Cardiac septum (tissue), 1 donor: ENCODE data around the gene GPRC5C. TPM values are rescaled to one million over a fixed set of nuclear protein-coding genes. Genes with fewer than 3 reads are reported as not detected.

Source experiments
- DNase-seq: peaks from one replicate; pipeline ENCODE4 v3.0.0-alpha.2; 2020; ENCODE audit warnings: low spot score
- intact Hi-C: fragments of 100-400 bp; cut with DNase I; formaldehyde crosslinking; loops from one replicate; pipeline ENCODE4 v1.14.0; 2022
- total RNA-seq: library from RNA; stranded (reverse); fragmentation: NEBNext Ultra II Directional; extraction: Animal tissue kit (Norgen Biotek cat#: 25700); gene quantifications from one replicate; pipeline ENCODE4 v1.2.1, GENCODE V29; 2021
- donor health status: DM: no; HTN: no; CAD: no.

The GPRC5C gene
- total RNA-seq, 1 donor from 2014 or later = 31.7 TPM

DNA sequence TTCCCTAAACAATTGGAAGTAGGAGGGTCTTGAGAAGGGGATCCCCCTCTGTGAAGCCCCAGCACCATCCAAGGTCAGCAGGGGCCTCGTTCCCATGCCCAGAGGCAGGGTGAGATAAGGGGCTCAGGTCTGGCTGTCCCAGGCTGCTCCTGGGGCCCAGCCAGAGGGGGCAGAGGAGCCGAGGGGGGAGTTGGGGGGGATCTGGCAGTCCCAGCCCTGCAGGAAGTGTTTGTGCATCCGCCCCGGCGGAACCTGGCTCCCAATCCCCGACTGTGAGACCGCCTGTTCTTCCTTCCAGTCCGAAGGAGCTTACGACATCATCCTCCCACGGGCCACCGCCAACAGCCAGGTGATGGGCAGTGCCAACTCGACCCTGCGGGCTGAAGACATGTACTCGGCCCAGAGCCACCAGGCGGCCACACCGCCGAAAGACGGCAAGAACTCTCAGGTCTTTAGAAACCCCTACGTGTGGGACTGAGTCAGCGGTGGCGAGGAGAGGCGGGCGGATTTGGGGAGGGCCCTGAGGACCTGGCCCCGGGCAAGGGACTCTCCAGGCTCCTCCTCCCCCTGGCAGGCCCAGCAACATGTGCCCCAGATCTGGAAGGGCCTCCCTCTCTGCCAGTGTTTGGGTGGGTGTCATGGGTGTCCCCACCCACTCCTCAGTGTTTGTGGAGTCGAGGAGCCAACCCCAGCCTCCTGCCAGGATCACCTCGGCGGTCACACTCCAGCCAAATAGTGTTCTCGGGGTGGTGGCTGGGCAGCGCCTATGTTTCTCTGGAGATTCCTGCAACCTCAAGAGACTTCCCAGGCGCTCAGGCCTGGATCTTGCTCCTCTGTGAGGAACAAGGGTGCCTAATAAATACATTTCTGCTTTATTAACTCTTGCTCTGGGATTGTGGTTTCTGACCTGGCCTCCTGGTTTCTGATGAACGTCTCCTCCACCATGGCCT, 14.9 kb downstream of the GPRC5C start:
- intact Hi-C loops = no loop called here
- DNase-seq = peak; percentile 82

DNA sequence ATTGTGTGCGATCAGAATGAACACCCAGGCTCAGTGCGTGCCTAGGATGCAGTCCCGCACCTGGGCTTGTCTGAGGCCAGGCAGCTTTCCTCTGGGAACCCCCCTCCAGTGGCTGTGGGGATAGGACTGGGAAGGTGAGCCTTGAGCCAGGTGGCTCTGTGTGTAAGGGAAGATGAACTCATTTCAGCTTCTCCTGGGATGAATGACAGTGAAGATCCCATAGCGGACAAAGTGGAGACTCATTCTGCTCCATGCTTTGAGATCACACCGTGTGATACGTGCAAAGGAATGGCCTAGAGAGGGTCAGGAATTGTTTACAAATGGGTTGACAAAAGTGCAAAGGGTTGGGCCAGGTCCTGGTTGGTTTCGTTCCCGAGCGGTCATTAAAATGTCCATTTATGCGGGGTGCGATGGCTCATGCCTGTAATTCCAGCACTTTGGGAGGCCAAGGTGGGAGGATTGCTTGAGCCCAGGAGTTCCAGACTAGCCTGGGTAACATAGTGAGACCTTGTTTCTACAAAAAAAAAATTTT, 15.8 kb downstream of the GPRC5C start:
- intact Hi-C loops = no loop called here
- DNase-seq = no peak

DNA sequence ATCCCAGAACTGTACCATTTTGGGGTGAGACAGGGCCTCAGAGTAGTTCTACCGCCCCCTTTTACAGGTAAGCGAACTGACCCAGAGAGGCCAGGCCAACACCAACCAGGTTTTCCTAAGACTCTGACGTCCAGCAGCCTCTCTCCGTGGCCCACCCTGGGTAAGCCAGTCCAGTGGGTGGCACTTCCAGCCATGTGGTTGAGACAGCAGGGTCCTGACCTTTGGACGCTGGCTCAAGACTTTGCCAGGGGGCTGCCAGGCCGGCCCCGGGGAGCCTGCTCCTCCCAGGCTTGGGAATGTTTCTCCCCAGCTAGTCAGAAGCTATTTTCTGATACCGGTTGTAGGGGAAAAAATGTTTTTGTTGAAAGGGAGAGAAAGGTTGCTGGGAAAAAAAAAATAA, 16.9 kb downstream of the GPRC5C start:
- DNase-seq = no peak
- intact Hi-C loops = no loop called here

DNA sequence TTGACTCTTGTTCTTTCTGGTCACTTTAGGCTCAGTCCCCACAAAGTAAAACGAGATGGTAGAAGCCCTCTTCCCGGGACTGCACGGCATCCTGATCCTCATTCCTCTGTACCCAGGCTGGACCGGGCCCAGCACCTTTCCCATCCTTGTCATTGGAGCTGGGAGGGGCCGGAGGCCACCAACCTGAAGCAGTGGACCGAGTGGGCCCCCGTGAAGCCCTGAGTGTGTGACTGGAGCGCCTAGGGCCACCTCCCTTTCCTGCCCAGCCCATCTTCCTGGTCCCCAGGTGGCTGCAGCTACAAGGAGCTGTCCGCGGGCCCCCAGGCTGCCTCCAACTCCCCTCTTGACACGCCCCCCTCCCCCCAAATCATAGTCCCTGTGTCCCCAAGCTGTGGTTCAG, 17.4 kb downstream of the GPRC5C start:
- intact Hi-C loops = no loop called here

DNA sequence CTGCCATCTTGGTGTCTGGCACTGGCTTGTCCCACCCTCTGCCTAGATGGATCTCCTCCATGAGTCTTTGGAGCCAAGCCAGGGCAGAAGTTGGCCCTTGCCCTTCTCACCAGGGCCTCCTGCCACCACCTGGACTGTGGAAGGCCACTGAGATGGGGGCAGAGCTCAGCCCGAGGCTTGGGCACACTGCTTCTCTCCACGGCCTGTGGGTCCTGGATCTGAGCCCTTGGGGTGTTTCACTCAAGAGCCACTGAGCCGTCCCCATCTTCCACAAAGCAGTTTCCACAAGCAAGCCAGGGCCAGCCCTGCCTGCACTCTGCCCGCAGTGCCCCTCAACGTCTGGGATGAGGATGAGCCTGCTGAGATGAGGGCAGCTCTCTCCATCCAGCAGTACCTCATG, 17.9 kb downstream of the GPRC5C start:
- no peak for DNase-seq
- intact Hi-C loops = loop anchor here (10.0 kb wide), 1 partner anchor 145 kb away; no protein-coding TSS in a partner anchor

More for the DNA sequence above, 17.4 kb downstream of the GPRC5C start:
- no peak for DNase-seq

DNA sequence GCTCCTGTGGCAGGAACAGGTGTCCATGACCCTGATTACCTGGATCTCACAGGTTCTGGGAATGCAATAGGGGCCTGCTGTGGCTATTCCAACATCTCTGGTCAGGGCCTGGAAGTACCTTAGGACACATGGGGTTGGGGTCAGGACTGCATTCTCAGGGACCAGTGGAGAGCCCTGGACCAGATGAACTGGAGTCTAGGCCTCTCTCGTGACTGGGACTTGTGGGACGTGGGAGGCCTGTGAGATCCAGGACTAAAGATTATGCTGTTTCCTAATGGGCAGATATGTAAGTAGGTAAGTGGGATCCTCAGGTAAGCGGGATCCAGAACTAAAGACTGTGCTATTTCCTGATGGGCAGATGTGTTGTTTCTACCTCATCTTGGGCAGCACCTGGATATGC, 18.3 kb downstream of the GPRC5C start:
- DNase-seq = no peak
- intact Hi-C loops = loop anchor here (10.0 kb wide), 1 partner anchor 145 kb away; no protein-coding TSS in a partner anchor

DNA sequence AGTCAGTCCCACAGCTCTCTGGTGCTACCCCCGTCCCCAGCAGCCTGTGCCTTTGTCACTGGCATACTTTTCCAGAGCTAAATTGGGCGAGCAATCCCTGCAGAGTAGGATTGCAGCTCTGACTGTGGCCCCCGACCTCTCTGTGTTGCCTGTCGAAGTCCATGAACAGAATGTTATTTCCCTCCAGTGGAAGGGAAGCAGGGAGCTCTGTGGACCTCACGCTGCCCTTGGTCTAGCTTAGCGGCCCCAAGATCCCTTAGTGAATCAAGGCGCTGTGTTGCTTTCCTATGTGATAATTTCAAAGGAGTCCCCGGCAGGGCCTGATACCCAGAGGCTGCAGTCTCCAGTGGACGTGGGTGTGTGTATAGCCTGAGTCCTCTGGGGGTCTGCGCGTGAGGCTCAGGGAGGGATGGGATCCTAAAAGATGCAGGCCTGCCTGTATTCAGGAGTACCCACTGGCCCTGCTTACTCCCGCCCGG, 19.1 kb downstream of the GPRC5C start:
- no peak for DNase-seq
- intact Hi-C loops = loop anchor here (10.0 kb wide), 1 partner anchor 146 kb away; no protein-coding TSS in a partner anchor

DNA sequence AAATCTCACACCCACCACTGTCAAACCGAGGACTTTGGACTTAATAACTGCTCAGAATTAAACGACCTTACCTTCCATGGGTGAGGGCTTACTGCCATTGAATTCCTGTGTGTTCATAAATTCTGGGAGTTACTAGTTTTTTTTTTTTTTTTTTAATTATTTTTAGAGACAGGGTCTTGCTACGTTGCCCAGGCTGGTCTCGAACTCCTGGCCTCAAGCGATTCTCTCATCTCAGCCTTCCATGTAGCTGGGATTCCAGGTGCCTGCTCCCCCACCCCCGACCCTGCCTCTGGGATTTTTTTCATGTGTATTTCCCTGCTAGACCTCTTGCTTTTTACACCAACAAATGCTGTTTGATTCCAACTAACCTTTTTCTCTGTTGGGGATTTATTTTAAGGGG, 19.7 kb downstream of the GPRC5C start:
- intact Hi-C loops = loop anchor here (10.0 kb wide), 1 partner anchor 147 kb away; no protein-coding TSS in a partner anchor
- no peak for DNase-seq

DNA sequence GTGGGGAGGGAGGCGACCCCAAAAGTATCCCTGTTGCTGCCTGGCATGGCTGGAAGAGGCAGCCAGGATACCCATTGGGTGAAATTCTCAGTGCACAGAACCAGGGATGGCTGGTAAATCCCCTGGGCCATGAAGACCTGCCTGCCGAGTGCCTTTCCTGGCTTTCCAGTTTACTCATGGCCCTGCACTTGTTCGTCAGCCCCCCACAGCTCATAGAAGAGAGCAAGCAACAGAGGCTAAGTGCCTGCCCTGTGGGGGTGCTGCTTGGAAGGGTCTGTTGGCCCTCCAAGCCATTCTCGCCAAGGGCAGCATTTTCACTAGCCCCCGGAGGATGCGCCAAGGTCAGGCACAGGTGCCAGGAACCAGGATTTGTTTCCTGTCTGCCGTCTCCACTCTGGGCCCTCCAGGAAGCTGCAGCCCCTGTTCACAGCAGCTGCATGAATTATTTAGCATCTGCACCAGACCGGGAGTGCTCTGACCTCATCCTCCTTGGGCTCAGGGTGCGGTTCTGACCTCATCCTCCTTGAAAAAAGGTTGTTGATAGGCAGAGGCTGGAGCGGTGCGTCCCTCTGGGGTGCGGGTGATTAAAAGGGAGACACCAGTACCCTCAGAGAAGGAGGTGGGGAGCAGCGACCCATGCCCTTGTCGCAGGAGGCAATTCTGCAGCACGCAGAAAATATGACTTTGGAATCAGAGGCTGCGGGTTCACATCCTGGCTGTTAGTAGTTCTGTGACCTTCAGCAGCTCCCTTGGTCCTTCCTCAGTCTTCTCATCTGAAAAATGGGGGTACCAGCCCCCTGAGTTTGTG, 20.3 kb downstream of the GPRC5C start:
- intact Hi-C loops = loop anchor here (10.0 kb wide), 1 partner anchor 147 kb away; no protein-coding TSS in a partner anchor
- no peak for DNase-seq

DNA sequence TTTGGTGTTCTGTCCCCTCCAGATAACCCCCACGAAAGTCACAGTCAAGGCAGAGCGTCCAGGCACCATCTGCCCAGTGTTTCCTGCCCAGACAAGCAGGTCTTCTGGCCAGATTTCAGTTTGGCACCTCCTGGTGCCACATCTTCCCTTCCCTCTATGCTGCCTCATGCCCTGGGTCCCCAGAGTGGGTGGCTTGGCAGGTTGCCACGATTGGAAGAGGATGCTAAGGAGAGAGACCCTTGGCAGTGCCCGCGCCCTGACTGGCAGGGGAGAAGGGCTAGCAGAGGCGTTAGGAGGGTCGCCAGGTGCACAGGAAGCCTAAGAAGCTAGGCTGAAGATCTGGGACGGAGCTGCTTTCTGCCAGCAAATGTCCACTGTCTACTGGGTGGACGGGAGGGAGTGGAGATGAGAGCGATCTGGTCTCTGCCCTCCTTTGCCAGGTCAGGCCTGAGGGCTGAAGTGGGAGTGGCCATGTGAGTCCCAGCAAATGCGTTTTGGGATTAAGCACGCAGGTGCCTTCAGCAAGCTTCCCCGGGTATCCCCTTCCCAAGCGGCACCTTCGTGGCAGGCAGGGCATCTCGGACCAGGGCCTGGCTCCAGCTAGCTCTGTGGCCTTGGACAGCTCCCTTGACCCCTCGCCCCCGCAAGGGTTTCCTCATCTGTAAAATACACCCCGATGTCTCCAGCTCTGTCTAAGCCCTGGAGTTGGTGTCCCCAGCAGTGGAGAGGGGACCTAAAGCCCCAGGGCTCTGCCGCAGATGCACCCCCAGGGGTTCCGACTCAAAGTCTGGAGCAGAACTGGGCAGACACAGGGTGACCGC, 21.2 kb downstream of the GPRC5C start:
- no peak for DNase-seq
- intact Hi-C loops = loop anchor here (10.0 kb wide), 1 partner anchor 148 kb away; no protein-coding TSS in a partner anchor

DNA sequence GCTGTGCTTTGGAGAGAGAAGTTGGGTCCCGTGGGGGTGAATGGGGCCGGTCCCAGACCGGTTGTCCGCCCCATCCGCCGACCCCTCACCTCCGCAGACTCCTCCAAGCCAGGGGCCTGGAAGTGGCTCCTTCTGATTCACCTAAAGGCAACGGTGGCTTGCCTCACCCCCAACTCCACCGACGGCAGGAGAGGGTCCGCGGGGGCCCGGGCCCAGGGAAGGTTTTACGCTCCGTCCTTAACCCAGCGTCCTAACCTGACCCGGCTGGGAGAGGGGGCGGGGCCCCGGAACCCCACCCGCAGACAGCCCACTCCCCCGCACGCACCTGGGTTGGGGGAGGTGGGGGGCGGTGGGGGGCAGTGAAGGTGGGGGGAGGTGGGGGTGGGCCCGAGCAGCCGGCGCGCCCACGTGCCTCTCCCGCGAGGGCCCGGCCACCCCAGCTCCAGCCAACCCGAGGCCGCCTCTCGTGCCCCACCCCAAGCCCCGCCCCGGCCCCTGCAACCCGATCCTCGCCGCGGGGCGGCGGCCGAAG, 21.8 kb downstream of the GPRC5C start:
- intact Hi-C loops = loop anchor here (2.0 to 10.0 kb wide), 2 partner anchors 23 to 149 kb away; no protein-coding TSS in a partner anchor

DNA sequence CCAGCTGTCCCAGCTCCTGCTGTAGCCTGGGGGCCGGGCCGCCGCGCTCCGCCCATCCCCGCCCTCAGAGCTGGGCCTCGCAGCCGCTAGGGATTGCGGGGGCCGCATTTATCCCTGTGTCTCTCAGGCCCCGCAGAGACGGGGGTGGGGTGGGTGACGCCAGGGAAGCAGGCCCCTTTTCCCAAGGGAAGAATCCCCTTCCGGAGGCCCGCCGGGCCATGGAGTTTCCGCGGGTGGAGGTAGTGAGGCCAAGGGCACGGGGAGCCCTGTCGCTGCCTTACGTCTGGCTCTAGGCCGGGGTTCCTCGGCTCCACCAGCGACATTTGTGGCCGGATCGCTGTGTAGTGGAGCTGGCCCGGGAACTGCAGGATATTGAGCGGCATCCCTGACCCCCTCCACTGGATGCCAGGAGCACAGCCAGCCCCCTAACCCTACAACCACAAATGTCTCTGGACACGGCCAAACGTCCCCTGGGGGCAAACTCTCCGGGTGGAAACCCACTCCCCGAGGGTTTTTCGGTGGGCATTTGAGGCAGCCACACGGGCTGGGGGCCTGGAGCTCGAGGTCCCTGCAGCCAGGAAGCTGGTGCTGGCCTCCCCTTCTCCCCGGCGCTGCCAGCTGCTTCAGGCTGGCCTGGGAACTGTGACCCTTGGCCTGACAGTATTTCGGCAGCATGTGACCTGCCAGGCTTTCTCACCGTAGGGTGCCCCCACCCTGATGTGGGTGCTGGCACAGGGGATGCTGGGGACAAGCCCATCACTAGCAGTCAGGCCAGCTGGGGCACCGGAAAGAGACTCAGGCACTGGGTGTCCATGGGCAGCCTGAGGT, 22.5 kb downstream of the GPRC5C start:
- intact Hi-C loops = loop anchor here (2.0 to 10.0 kb wide), 2 partner anchors 24 to 150 kb away; no protein-coding TSS in a partner anchor
- DNase-seq = peak; percentile 96

More for the DNA sequence above, 21.8 kb downstream of the GPRC5C start:
- no peak for DNase-seq

DNA sequence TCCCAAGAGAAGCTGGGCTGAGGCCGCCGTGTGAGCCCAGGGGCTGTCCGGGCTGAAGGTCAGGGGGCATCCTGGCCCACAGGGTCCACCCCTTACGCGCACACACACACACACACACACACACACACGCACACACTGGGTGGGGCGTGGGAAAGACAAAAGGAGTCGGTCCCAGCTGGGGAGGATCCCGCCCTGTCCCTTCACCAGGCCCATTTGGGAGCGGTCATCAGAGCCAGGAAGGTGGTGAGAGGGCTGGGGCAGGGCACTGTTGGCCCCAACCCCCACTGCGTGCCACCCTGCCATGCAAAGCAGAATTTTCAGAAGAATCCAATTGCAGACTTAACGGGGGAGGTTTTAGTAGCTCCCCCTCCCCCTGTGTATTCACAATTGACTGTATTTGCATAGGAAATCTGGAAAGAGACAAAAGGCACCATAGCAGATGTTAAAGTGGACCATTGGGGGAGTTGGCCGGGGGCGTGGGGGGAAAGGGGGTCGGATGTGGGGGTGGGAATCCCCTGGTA, 23.2 kb downstream of the GPRC5C start:
- intact Hi-C loops = loop anchor here (2.0 to 10.0 kb wide), 2 partner anchors 24 to 150 kb away; no protein-coding TSS in a partner anchor
- no peak for DNase-seq

DNA sequence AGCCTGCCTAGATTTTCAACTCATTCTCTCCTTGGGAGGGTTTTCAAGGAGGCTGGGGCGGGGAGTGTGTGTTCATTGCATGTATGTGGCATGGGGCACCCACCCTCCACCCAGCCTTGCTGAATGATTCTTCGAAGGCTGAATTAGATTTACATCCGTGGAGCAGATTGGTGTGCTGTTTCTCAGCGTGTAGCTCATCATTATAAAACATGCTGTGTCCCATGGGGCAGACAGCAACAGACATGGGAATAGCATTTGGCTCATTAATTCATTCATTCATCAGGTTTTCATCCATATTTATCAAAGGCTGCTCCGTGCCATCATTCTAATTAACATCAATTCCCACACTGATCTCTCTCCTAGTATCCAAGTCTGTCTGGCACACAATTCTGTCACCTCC, 23.9 kb downstream of the GPRC5C start:
- intact Hi-C loops = loop anchor here (2.0 to 10.0 kb wide), 2 partner anchors 25 to 151 kb away; no protein-coding TSS in a partner anchor
- DNase-seq = no peak

DNA sequence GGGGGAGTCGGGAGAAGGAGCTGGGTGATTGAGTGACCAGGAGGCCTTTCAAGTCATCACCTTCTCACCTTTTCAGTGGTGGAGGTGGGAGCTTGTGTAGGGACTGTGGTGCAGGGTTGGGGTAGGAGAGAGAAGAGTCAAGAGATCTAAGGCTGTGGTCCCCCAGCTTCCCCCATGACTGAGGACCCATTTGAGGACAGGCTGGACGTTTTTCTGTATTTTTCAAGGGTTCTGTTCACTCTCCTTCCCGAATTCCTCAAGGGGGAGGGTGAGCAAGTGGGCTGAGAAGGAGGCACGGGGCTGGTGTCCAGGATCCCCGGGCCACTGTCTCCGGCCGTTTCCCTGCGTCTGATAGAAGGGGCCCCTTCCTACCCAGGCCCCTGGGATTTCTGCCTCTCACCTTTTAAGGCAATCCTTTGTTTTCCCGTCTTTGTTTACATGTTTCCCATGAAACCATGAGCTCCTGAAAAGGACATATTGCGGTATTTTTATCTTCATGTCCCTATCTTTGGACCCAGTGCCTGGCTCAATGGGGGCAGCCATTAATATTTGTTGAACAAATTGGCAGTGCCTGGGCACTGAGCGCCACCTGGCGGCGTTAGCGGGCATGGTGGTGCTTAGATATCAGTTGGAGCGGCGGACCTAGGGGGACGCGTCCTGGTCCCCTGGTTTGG, 25.4 kb downstream of the GPRC5C start:
- peak; percentile 90 for DNase-seq
- intact Hi-C loops = loop anchor here (1.0 to 10.0 kb wide), 2 partner anchors 78 to 152 kb away; no protein-coding TSS in a partner anchor

DNA sequence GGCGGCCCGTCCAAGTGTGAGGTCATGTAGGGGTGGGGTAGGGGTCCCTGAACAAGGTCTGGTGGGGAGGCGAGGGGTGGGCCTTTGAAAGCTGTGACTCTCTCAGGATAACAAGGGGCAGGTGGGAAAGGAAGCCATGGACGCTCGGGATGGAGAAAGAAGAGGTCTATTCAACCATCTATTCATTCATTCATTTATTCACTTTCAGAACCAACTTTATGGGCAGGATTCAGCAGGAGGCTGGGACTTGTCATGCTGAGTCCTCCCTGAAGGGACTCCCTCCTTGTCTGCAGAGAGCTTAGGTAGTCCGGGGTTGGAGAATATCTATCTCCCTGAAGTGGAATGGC, 25.9 kb downstream of the GPRC5C start:
- DNase-seq = no peak
- intact Hi-C loops = loop anchor here (1.0 to 10.0 kb wide), 2 partner anchors 78 to 153 kb away; no protein-coding TSS in a partner anchor
